Prostate gland (tissue), 2 donors: ENCODE data around the gene P3H2.

ENCODE experiments used
- POLR2A ChIP-seq: fragments of 450-650 bp; IDR thresholded peaks from one replicate; pipeline ENCODE4 v1.6.1; 2016; ENCODE audit warnings: antibody characterized with exemption, mild to moderate bottlenecking
- POLR2AphosphoS5 ChIP-seq: sonication (generic); formaldehyde crosslinking; IDR thresholded peaks from one replicate; pipeline ENCODE4 v1.6.1; 2017; ENCODE audit warnings: antibody characterized with exemption
- TF ChIP-seq, protein P1 (sequence below), 4 experiments: fragments of 200-600 bp in 2 of 4; fragments of 450-650 bp in 2 of 4; sonication (generic) in 2 of 4; IDR thresholded peaks; 1 replicate in 3 of 4; 2 replicates in 1 of 4; pipeline ENCODE4 v1.5.1; 2016 to 2019; ENCODE audit warnings: antibody characterized with exemption in 4 of 4, mild to moderate bottlenecking in 2 of 4, moderate library complexity in 2 of 4

GRCh38 chr3:190010486-190010885 is 110.2 kb downstream of the P3H2 start:
- TF ChIP-seq, protein P1, sequence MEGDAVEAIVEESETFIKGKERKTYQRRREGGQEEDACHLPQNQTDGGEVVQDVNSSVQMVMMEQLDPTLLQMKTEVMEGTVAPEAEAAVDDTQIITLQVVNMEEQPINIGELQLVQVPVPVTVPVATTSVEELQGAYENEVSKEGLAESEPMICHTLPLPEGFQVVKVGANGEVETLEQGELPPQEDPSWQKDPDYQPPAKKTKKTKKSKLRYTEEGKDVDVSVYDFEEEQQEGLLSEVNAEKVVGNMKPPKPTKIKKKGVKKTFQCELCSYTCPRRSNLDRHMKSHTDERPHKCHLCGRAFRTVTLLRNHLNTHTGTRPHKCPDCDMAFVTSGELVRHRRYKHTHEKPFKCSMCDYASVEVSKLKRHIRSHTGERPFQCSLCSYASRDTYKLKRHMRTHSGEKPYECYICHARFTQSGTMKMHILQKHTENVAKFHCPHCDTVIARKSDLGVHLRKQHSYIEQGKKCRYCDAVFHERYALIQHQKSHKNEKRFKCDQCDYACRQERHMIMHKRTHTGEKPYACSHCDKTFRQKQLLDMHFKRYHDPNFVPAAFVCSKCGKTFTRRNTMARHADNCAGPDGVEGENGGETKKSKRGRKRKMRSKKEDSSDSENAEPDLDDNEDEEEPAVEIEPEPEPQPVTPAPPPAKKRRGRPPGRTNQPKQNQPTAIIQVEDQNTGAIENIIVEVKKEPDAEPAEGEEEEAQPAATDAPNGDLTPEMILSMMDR (IDR thresholded peaks at IDR 0.05), result no peak
- no peak for TF ChIP-seq POLR2A
- TF ChIP-seq POLR2AphosphoS5, result no peak
